SU-DHL-6 (cell line): ENCODE measurements around the gene PRKAB1.

ENCODE experiments used
- H2AFZ ChIP-seq: fragments of 200-600 bp; sonication (generic); 2 replicates; pipeline ENCODE4 v1.6.1; 2014; ENCODE audit warnings: low read depth, mild to moderate bottlenecking, moderate library complexity, mixed read lengths, antibody characterized with exemption, low read length; ENCODE audit not compliant: severe bottlenecking
- H3F3A ChIP-seq: fragments of 200-600 bp; shearing (Covaris generic); 2 replicates; pipeline ENCODE4 v1.6.0; 2016; ENCODE audit warnings: antibody characterized with exemption, mild to moderate bottlenecking; ENCODE audit not compliant: insufficient read depth
- H3K27ac ChIP-seq: fragments of 200-600 bp; sonication (generic); 2 replicates; pipeline ENCODE4 v1.5.1; 2016; ENCODE audit warnings: low read depth, mild to moderate bottlenecking, low read length, moderate library complexity, mixed read lengths
- H3K27me3 ChIP-seq: fragments of 200-600 bp; sonication (generic), shearing (Covaris generic); 2 replicates; pipeline ENCODE4 v1.6.0; 2014; ENCODE audit warnings: mild to moderate bottlenecking, low read length
- H3K36me3 ChIP-seq: fragments of 200-600 bp; sonication (generic); 2 replicates; pipeline ENCODE4 v1.6.1; 2014; ENCODE audit warnings: mild to moderate bottlenecking, low read length, mixed read lengths
- H3K4me2 ChIP-seq: fragments of 300-600, 200-600 bp; shearing (Covaris generic), sonication (generic); 2 replicates; pipeline ENCODE4 v1.6.0; 2014; ENCODE audit warnings: low read length, low read depth, mild to moderate bottlenecking; ENCODE audit not compliant: poor library complexity, severe bottlenecking
- H3K4me3 ChIP-seq: fragments of 200-600 bp; sonication (generic); 2 replicates; pipeline ENCODE4 v1.5.1; 2014; ENCODE audit warnings: antibody characterized with exemption, low read length, mild to moderate bottlenecking, mixed read lengths; ENCODE audit not compliant: insufficient read depth, poor library complexity, severe bottlenecking
- H3K79me2 ChIP-seq: fragments of 200-600 bp; sonication (generic); 2 replicates; pipeline ENCODE4 v1.6.1; 2014; ENCODE audit warnings: mild to moderate bottlenecking, low read length, moderate library complexity; ENCODE audit not compliant: insufficient read depth
- H3K9ac ChIP-seq: fragments of 200-600 bp; sonication (generic); 2 replicates; pipeline ENCODE4 v1.7.0; 2014; ENCODE audit warnings: mild to moderate bottlenecking, low read length
- H3K9me2 ChIP-seq: fragments of 200-600 bp; sonication (generic); replicated peaks from 2 replicates; pipeline ENCODE4 v1.6.1; 2014; ENCODE audit warnings: low read length; ENCODE audit not compliant: insufficient read depth
- H3K9me3 ChIP-seq: fragments of 200-600 bp; sonication (generic); 2 replicates; pipeline ENCODE4 v1.6.1; 2014; ENCODE audit warnings: low read length, mixed read lengths; ENCODE audit not compliant: insufficient read depth
- H4K20me1 ChIP-seq: fragments of 200-600 bp; sonication (generic); 2 replicates; pipeline ENCODE4 v1.6.1; 2014; ENCODE audit warnings: low read depth, mild to moderate bottlenecking, antibody characterized with exemption, low read length, moderate library complexity, mixed read lengths
- EZH2phosphoT487 ChIP-seq: fragments of 200-600 bp; sonication (generic), shearing (Covaris generic); conservative IDR thresholded peaks from 2 replicates; pipeline ENCODE4 v1.6.1; 2018; ENCODE audit warnings: mild to moderate bottlenecking, antibody characterized with exemption, low read length, moderate library complexity, mixed read lengths
- TF ChIP-seq, protein P1 (sequence below): fragments of 200-600 bp; sonication (generic); IDR thresholded peaks from one replicate; pipeline ENCODE4 v1.5.1; 2017; ENCODE audit warnings: antibody characterized with exemption, mild to moderate bottlenecking, low read length, moderate library complexity; ENCODE audit not compliant: insufficient read depth, poor library complexity, severe bottlenecking

PRKAB1 gene

DNA sequence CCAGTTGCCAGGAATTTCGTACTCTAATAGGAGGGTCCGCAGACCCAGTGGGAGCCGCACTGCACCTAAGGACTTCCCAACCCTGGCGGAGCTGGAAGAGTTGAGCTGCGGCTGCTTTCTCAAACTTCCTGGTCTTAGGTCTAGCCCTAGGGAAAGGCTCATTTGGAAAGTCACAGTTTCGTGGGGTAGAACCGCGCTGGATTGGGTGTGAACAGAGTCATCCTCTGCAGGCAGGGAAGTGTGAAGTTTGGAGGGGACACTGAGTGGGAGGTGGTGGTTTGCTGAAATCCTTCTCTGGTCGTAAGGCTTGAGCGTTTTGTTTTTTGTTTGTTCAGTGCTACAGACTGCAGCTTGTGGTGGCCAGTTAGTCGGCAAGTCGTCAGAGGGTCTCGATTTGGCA is 18.8 kb downstream of the PRKAB1 start:
- Histone ChIP-seq H3K4me2 (no peak overlapping the region), H3K27ac (no peak overlapping the region), H3K9me3 (no peaks in the 10 kb centered on the region), H2AFZ (no peak overlapping the region), H3K9ac (no peak overlapping the region), H3K27me3 (no peaks in the 10 kb centered on the region), H3K9me2 (no peaks in the 10 kb centered on the region), H3K79me2 (no peaks in the 10 kb centered on the region), H3F3A (peaks cover 12% of the 10 kb centered on the region), H3K4me3 (no peak overlapping the region), H3K36me3 (no peaks in the 10 kb centered on the region), H4K20me1 (no peaks in the 10 kb centered on the region)
- TF ChIP-seq, protein P1, sequence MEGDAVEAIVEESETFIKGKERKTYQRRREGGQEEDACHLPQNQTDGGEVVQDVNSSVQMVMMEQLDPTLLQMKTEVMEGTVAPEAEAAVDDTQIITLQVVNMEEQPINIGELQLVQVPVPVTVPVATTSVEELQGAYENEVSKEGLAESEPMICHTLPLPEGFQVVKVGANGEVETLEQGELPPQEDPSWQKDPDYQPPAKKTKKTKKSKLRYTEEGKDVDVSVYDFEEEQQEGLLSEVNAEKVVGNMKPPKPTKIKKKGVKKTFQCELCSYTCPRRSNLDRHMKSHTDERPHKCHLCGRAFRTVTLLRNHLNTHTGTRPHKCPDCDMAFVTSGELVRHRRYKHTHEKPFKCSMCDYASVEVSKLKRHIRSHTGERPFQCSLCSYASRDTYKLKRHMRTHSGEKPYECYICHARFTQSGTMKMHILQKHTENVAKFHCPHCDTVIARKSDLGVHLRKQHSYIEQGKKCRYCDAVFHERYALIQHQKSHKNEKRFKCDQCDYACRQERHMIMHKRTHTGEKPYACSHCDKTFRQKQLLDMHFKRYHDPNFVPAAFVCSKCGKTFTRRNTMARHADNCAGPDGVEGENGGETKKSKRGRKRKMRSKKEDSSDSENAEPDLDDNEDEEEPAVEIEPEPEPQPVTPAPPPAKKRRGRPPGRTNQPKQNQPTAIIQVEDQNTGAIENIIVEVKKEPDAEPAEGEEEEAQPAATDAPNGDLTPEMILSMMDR: no peak
- no peak for TF ChIP-seq EZH2phosphoT487

DNA sequence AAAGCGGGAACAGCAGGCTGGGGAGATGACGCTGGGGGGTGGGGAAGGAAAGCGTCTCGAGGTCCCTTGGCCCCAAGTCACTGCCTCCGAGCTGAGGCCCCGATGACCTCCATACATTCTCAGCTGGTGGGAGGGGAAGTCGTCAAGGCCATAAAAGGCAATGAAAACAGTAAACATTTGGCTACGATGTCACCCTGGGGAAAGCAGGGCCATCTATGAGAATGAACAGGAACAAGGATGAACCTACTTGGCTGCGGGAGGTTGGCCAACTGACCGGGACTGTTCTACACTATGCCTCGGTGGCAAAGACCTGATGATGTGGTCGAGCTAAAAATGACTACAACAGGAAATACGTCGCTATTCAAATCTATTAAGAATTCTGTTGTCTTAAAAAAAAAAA is 19.5 kb downstream of the PRKAB1 start:
- Histone ChIP-seq H3F3A (peaks cover 6% of the 10 kb centered on the region), H3K27ac (no peak overlapping the region), H3K79me2 (no peaks in the 10 kb centered on the region), H3K9me2 (no peaks in the 10 kb centered on the region), H4K20me1 (no peaks in the 10 kb centered on the region), H3K9me3 (no peaks in the 10 kb centered on the region), H3K4me2 (no peak overlapping the region), H3K36me3 (no peaks in the 10 kb centered on the region), H3K9ac (no peak overlapping the region), H3K27me3 (no peaks in the 10 kb centered on the region), H2AFZ (no peak overlapping the region), H3K4me3 (no peak overlapping the region)
- no peak for TF ChIP-seq EZH2phosphoT487
- TF ChIP-seq, protein P1: no peak

DNA sequence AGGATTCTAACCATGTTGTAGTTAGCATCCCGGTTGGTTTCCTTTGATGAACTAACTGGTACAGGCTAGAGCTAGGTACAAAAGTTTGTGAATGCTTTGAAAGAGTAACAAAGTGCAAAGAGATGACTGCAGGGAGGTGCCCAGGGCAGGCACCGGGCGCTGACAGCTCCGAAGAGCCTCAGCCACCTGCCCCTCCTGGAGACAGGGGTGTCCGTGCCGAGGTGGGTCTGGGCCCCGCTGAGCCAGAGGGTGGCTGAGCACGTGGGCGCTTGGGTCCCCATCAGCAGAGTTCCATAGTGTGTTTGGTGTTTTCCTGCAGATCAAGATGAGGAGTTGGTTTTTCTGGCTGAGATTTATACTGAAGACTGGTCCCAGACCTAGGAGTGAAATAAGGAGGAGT is 19.9 kb downstream of the PRKAB1 start:
- Histone ChIP-seq H3K27ac (no peak overlapping the region), H3K79me2 (no peaks in the 10 kb centered on the region), H3K36me3 (no peaks in the 10 kb centered on the region), H3K27me3 (no peaks in the 10 kb centered on the region), H3K9me2 (no peaks in the 10 kb centered on the region), H3F3A (peaks cover 2% of the 10 kb centered on the region; the same call in 1 of the 2 replicates), H4K20me1 (no peaks in the 10 kb centered on the region), H3K9ac (no peak overlapping the region), H3K4me3 (no peak overlapping the region), H3K4me2 (no peak overlapping the region), H2AFZ (no peak overlapping the region), H3K9me3 (no peaks in the 10 kb centered on the region)
- TF ChIP-seq, protein P1: no peak
- TF ChIP-seq EZH2phosphoT487: no peak

DNA sequence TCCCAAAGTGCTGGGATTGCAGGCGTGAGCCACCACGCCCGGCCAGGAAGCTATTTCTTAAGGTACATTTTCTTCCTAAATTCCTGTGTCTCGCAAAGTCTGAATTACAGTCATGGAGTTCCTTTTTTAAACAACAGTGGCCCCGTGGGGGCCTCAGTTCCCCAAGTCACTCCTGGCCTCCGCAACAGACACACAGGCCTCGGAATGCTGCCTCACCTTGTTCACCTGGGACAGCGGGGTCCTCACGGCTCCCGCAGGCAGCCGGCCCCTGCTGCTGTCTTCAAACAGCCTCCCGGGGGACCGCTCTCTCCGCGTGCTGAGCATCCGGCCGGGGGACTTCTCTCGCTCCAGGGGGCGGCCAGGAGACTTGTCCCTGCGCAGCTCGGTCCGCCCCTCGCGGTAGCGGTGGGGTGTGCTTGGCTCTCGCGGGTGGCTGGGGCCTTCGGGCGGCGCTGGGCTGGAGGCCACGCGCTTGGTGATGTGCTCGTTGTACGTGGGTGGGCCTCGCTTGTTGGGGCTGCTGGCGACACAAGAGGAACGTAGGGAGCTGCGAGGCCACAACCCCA is 22.1 kb downstream of the PRKAB1 start:
- H3K4me2 ChIP-seq: no peak overlapping the region
- H3K27me3 ChIP-seq: no peaks in the 10 kb centered on the region
- H3K9ac ChIP-seq: no peak overlapping the region
- H3K9me3 ChIP-seq: no peaks in the 10 kb centered on the region
- no peak overlapping the region for H3K4me3 ChIP-seq
- no peaks in the 10 kb centered on the region for H3F3A ChIP-seq
- no peaks in the 10 kb centered on the region for H3K9me2 ChIP-seq
- no peak overlapping the region for H3K27ac ChIP-seq
- no peak overlapping the region for H2AFZ ChIP-seq
- H3K36me3 ChIP-seq: no peaks in the 10 kb centered on the region
- no peaks in the 10 kb centered on the region for H3K79me2 ChIP-seq
- H4K20me1 ChIP-seq: no peaks in the 10 kb centered on the region
- no peak for TF ChIP-seq EZH2phosphoT487
- TF ChIP-seq, protein P1: no peak
